Adrenal gland (tissue), 12 donors: ENCODE results near the gene WDR1. TPM values are rescaled to one million over a fixed set of nuclear protein-coding genes. Genes with fewer than 3 reads are reported as not detected.

ENCODE experiments used
- DNase-seq, 7 donors: peaks; one replicate each; pipeline ENCODE4 v3.0.0-alpha.2; 2019 to 2020
- H3K27ac ChIP-seq, 5 donors: fragments of 200-600 bp; sonication (generic) in 4 of 5; 1 replicate in 3 of 5; 2 replicates in 2 of 5; pipeline versions ENCODE4 v1.5.1 to v1.8.0; 2016 to 2020; ENCODE audit warnings: mild to moderate bottlenecking in 1 of 5
- H3K27me3 ChIP-seq: fragments of 200-600 bp; 2 replicates; pipeline ENCODE4 v1.8.0; 2021
- H3K36me3 ChIP-seq, 2 donors: fragments of 200-600 bp; replicated peaks in 1 of 2; 1 replicate in 1 of 2; 2 replicates in 1 of 2; pipeline versions ENCODE4 v1.5.1 to v1.8.0; 2018 to 2022
- H3K4me1 ChIP-seq, 2 donors: fragments of 200-600 bp; replicated peaks in 1 of 2; 1 replicate in 1 of 2; 2 replicates in 1 of 2; pipeline versions ENCODE4 v1.5.1 to v1.8.0; 2018 to 2021
- H3K4me3 ChIP-seq, 4 donors: fragments of 200-600 bp; sonication (generic) in 3 of 4; one replicate each; pipeline ENCODE4 v1.5.1; 2016 to 2018
- H3K9me3 ChIP-seq, 3 donors: fragments of 200-600 bp; sonication (generic) in 1 of 3; replicated peaks in 1 of 3; 1 replicate in 2 of 3; 2 replicates in 1 of 3; pipeline versions ENCODE4 v1.5.1 to v1.8.0; 2016 to 2021
- CTCF ChIP-seq, 6 experiments: fragments of 450-650 bp in 4 of 6; fragments of 200-600 bp in 2 of 6; sonication (generic) in 1 of 6; IDR thresholded peaks; 1 replicate in 5 of 6; 2 replicates in 1 of 6; pipeline versions ENCODE4 v1.5.1 to v1.8.0; 2016 to 2021; ENCODE audit warnings: antibody characterized with exemption in 6 of 6, mild to moderate bottlenecking in 2 of 6, moderate library complexity in 1 of 6
- POLR2A ChIP-seq, 2 donors: fragments of 450-650 bp; IDR thresholded peaks; one replicate each; pipeline ENCODE4 v1.6.1; 2017; ENCODE audit warnings: antibody characterized with exemption in 2 of 2, mild to moderate bottlenecking in 2 of 2, moderate library complexity in 1 of 2
- WGBS, 4 donors: extraction: QIAGEN DNeasy Blood & Tissue Kit in 2 of 4; methylation state at CpG; one replicate each; pipeline versions ENCODE4 v1.1.5 to v1.1.7; 2013 to 2017; 5-methylcytosine and 5-hydroxymethylcytosine counted together
- intact Hi-C, 2 donors: fragments of 100-400 bp; cut with DNase I; formaldehyde crosslinking; loops; one replicate each; pipeline versions ENCODE4 v1.14.1 to v1.15.0; 2022 to 2023
- polyA plus RNA-seq, 3 donors: library from polyadenylated mRNA; stranded (reverse); fragments of 200-250 nt in 2 of 3; fragments of 350-450 nt in 1 of 3; fragmentation: Illumina TruSeq in 1 of 3; extraction: RNeasy Lipid Tissue Mini Kit (QIAGEN cat#74804) in 1 of 3; gene quantifications; one replicate each; pipeline ENCODE4 v1.2.3, GENCODE V29; 2013 to 2014
- total RNA-seq, 9 donors: library from RNA; depleted of rRNA in 4 of 9; stranded (reverse); fragments of >200 nt in 4 of 9; fragments of 120-200 nt in 1 of 9; fragmentation: NEBNext Ultra II Directional in 1 of 9; extraction: Animal tissue kit (Norgen Biotek cat#: 25700) in 1 of 9; gene quantifications; one replicate each; pipeline versions ENCODE4 v1.1.0 to v1.2.4, GENCODE V29; 2013 to 2023
- donor health status: healthy with polysubstance abuse.
- donor health status: Bipolar disorder and iron deficiency.
- donor health status: DM: yes; HTN: yes; CAD: no.
- donor health status: DM: no; HTN: no; CAD: no.
- donor health status: DM: no; HTN: no; CAD: no.
- donor health status: DM: yes; HTN: yes; CAD: no.

The WDR1 gene
- total and polyA plus RNA-seq, 12 donors: 66.5 to 228 (median 143) TPM

GRCh38 chr4:10053635-10054453 is 62.8 kb downstream of the WDR1 start:
- WGBS, 4 donors: 86 to 93% (median 87%) methylated on average over 8 of the region's 8 CpGs
- Histone ChIP-seq H3K9me3 (no peaks in the 10 kb centered on the region), H3K4me3 (no peak overlapping the region), H3K36me3 (no peaks in the 10 kb centered on the region), H3K27ac (peak overlapping the region in 2 of 5 donors; percentile 23 to 26), H3K27me3 (no peaks in the 10 kb centered on the region), H3K4me1 (no peaks in the 10 kb centered on the region)
- DNase-seq: no peak
- TF ChIP-seq POLR2A (IDR thresholded peaks at IDR 0.05) (no peak), CTCF (IDR thresholded peaks at IDR 0.05) (no peak)
- intact Hi-C loops: no loop called here

- DNase-seq: no peak
- 75 to 85% (median 80%) methylated on average over 11 of the region's 11 CpGs for WGBS, 4 donors
Measured at GRCh38 chr4:10051517-10052135, 65.0 kb downstream of the WDR1 start.

DNA sequence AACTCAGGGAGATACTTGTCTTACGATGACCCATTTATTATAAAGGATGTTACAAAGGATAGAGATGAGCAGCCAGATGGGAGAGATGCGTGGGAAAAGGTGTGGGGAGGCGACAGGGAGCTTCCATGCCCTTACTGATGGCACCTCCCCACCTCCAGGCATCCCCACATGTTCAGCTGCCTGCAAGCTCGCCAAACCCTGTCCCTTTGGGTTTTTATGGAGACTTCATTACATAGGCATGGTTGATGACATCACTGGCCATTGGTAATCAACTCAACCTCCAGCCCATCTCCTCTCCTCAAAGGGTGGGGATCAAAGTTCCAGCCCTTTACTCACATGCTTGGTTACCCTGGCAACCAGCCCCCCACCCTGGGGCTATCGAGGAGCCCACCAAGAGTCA is 65.9 kb downstream of the WDR1 start:
- H3K4me1 ChIP-seq: no peaks in the 10 kb centered on the region
- intact Hi-C loops: no loop called here
- H3K36me3 ChIP-seq: no peaks in the 10 kb centered on the region
- H3K27ac ChIP-seq: no peak overlapping the region
- WGBS, 4 donors: 73 to 80% (median 75%) methylated on average over 5 of the region's 5 CpGs
- DNase-seq: no peak
- TF ChIP-seq POLR2A (IDR thresholded peaks at IDR 0.05) (no peak), CTCF (IDR thresholded peaks at IDR 0.05) (no peak)
- no peaks in the 10 kb centered on the region for H3K9me3 ChIP-seq
- no peak overlapping the region for H3K4me3 ChIP-seq
- no peaks in the 10 kb centered on the region for H3K27me3 ChIP-seq

More at GRCh38 chr4:10051517-10052135, 65.0 kb downstream of the WDR1 start:
- Histone ChIP-seq H3K9me3 (no peaks in the 10 kb centered on the region), H3K4me3 (no peak overlapping the region), H3K27ac (no peak overlapping the region), H3K4me1 (no peaks in the 10 kb centered on the region), H3K36me3 (no peaks in the 10 kb centered on the region), H3K27me3 (no peaks in the 10 kb centered on the region)
- intact Hi-C loops: no loop called here
- TF ChIP-seq POLR2A (IDR thresholded peaks at IDR 0.05): no peak
- TF ChIP-seq CTCF (IDR thresholded peaks at IDR 0.05): no peak

- Histone ChIP-seq H3K27ac (no peak overlapping the region), H3K4me1 (no peaks in the 10 kb centered on the region), H3K4me3 (no peak overlapping the region), H3K9me3 (no peaks in the 10 kb centered on the region), H3K27me3 (no peaks in the 10 kb centered on the region), H3K36me3 (no peaks in the 10 kb centered on the region)
- DNase-seq: no peak
- intact Hi-C loops: no loop called here
- no peak for TF ChIP-seq CTCF (IDR thresholded peaks at IDR 0.05)
- TF ChIP-seq POLR2A (IDR thresholded peaks at IDR 0.05): no peak
- 75 to 87% (median 81%) methylated on average over 3 of the region's 3 CpGs for WGBS, 4 donors
Measured at GRCh38 chr4:10050261-10050661, 66.3 kb downstream of the WDR1 start.
